ENCODE results near the gene EYS.
"Not testable (repeated sequence)": the region's sequence is repeated elsewhere in the genome, so short reads cannot be mapped to it uniquely, and the experiment has no call there.

DNA sequence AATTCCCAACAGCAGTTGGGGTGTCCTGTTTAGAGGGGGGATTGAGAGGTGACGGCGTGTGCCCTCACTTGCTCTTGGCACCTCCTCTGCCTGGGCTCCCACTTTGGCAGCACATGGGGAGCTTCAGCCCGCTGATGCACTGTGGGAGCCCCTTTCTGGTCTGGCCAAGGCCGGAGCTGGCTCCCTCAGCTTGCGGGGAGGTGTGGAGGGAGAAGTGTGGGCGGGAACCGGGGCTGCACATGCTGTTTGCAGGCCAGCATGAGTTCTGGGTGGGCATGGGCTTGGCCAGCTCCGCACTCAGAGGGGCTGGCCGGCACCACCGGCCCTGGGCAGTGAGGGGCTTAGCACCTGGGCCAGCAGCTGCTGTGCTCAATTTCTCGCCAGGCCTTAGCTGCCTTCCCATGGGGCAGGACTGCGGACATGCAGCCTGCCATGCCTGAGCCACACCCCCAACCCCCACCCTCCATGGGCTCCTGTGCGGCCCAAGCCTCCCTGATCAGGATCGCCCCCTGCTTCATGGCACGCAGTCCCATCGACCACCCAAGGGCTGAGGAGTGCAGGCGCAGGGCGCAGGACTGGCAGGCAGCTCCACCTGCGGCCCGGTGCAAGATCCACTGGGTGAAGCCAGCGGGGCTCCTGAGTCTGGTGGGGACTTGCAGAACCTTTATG is 1675.9 kb downstream of the EYS start:
- not testable (repeated sequence) for TF ChIP-seq POLR2AphosphoS5 (IDR thresholded peaks at IDR 0.05)
- TF ChIP-seq, protein P1, sequence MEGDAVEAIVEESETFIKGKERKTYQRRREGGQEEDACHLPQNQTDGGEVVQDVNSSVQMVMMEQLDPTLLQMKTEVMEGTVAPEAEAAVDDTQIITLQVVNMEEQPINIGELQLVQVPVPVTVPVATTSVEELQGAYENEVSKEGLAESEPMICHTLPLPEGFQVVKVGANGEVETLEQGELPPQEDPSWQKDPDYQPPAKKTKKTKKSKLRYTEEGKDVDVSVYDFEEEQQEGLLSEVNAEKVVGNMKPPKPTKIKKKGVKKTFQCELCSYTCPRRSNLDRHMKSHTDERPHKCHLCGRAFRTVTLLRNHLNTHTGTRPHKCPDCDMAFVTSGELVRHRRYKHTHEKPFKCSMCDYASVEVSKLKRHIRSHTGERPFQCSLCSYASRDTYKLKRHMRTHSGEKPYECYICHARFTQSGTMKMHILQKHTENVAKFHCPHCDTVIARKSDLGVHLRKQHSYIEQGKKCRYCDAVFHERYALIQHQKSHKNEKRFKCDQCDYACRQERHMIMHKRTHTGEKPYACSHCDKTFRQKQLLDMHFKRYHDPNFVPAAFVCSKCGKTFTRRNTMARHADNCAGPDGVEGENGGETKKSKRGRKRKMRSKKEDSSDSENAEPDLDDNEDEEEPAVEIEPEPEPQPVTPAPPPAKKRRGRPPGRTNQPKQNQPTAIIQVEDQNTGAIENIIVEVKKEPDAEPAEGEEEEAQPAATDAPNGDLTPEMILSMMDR (IDR thresholded peaks at IDR 0.05): not testable (repeated sequence)
